HUES64 (cell line): Measurements from ENCODE around the gene CNTRL.

Source experiments
- H3K27ac ChIP-seq: 2 replicates; pipeline ENCODE4 v1.7.0; 2013; ENCODE audit warnings: low read depth, low read length, inconsistent platforms
- H3K27me3 ChIP-seq: 2 replicates; pipeline ENCODE4 v1.6.1; 2013; ENCODE audit warnings: mild to moderate bottlenecking, low read length; ENCODE audit not compliant: insufficient read depth
- H3K36me3 ChIP-seq: 2 replicates; pipeline ENCODE4 v1.6.1; 2013; ENCODE audit warnings: mild to moderate bottlenecking, low read length; ENCODE audit not compliant: insufficient read depth
- H3K4me1 ChIP-seq: 2 replicates; pipeline ENCODE4 v1.6.1; 2013; ENCODE audit warnings: mild to moderate bottlenecking, low read length, moderate library complexity; ENCODE audit not compliant: insufficient read depth
- H3K4me3 ChIP-seq: 2 replicates; pipeline ENCODE4 v1.5.1; 2013; ENCODE audit warnings: mild to moderate bottlenecking, low read length, moderate library complexity
- H3K9ac ChIP-seq: 2 replicates; pipeline ENCODE4 v1.6.1; 2013; ENCODE audit warnings: mild to moderate bottlenecking, low read depth, low read length
- H3K9me3 ChIP-seq: 2 replicates; pipeline ENCODE4 v1.6.1; 2013; ENCODE audit warnings: low read depth, low read length; ENCODE audit not compliant: insufficient read depth
- WGBS: fragments of 150-250, 120-280 bp; methylation state at CpG from one replicate; pipeline ENCODE4 v1.1.7; 2013; ENCODE audit warnings: missing lambda C conversion rate; 5-methylcytosine and 5-hydroxymethylcytosine counted together

Gene CNTRL

DNA sequence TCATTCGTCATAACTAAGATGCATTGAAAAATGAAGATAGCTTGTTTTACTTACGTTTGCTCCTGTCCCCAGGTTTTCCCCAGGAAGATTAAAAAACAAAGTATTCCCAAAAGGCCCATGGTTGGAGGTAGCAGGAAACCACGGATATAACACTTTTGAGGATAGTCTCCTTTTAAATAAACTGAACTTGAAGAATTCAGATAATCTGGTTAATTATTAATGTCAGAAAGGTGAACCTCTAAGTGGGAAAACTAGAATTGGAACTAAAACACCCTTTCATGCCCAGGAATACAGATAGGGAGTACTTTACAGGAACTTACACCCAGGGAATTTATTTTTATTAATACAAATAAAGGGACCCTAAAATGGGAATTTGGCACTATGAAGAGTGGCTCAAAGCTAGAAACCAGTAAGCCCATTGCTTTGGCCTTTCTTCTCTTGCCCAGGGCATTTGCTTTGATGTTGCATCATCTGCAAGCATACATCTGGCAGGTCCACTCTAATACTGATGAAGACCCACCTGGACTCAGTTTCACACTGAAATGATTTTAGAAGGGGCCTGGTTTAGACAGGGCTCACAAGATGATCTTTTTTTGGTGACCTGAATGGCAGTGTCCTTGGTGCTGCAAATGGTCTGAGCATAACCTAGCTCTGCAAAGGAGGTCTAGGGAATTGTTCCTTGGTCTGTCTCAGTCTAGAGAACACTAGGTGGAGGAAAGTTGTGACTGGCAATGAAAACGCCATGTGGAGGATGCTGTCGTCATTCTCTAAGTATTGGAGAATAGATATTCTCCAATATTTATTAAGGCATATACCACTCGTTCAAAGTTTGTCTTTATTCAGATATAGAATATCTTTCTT is 24.4 kb upstream of the CNTRL start, which contains the start of gene C5:
TSS of gene C5 (minus strand) at position 148 of the 861 bp plus-strand sequence. CDS start at position 119, 29 bp downstream.
- Histone ChIP-seq H3K4me1 (peaks cover 5% of the 10 kb centered on the region; the same call in 1 of the 2 replicates), H3K36me3 (no peaks in the 10 kb centered on the region), H3K9me3 (no peaks in the 10 kb centered on the region), H3K27me3 (no peaks in the 10 kb centered on the region), H3K9ac (no peak within 1 kb of the TSS), H3K4me3 (no peak within 1 kb of the TSS), H3K27ac (no peak within 1 kb of the TSS)
- WGBS, result 84% methylated on average over 5 of the region's 6 CpGs

DNA sequence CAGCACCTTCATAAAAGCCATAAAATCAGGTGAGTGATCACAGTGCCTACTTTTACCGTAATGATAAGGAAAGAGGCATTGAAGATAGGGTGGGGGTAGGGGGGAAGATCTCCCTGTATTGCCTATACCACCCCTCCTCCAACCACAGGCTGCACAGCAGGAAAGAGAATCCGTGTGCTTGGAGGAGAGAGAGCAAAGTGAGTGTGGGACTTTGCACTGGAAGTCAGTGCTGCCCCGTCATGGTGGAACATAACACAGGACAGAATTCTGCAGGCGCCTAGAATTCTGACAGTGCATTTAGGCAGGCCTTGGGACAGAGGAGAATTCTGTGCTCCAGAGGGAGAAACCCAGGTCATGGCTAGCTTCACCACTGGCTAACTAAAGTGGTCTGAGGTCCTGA is 21.2 kb upstream of the CNTRL start:
- Histone ChIP-seq H3K9me3 (no peaks in the 10 kb centered on the region), H3K4me1 (peaks cover 5% of the 10 kb centered on the region; the same call in 1 of the 2 replicates), H3K27me3 (no peaks in the 10 kb centered on the region), H3K36me3 (no peaks in the 10 kb centered on the region), H3K27ac (no peak overlapping the region), H3K9ac (no peak overlapping the region), H3K4me3 (no peak overlapping the region)
- 65% methylated on average over 3 of the region's 4 CpGs for WGBS

DNA sequence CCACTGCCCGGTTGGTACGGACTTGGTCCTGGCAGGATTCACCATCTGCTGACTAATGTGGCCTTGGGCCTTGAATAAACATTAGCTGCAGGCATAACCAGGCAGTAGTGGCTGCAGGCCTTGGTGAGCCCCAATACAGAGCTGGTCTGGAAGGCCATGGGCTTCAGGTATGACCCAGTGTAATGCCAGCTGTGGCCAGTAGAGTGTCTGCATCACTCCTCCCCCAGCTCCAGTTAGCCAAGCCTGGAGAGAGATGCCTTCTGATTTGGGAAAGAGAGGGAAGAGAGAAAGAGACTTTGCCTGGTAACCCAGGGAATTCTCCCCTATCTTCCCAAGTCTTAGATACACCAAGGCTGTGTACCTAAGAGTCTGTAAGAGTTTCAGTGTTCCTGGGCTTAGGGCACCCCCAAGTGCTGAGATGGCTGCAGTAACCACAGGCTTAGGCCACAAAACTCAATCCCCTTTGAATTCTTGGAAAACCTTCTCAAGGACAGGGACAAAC is 19.1 kb upstream of the CNTRL start:
- WGBS, result 85% methylated on average over 2 of the region's 2 CpGs
- Histone ChIP-seq H3K27me3 (no peaks in the 10 kb centered on the region), H3K4me1 (peaks cover 5% of the 10 kb centered on the region), H3K9ac (no peak overlapping the region), H3K4me3 (no peak overlapping the region), H3K36me3 (no peaks in the 10 kb centered on the region), H3K27ac (no peak overlapping the region), H3K9me3 (no peaks in the 10 kb centered on the region)

DNA sequence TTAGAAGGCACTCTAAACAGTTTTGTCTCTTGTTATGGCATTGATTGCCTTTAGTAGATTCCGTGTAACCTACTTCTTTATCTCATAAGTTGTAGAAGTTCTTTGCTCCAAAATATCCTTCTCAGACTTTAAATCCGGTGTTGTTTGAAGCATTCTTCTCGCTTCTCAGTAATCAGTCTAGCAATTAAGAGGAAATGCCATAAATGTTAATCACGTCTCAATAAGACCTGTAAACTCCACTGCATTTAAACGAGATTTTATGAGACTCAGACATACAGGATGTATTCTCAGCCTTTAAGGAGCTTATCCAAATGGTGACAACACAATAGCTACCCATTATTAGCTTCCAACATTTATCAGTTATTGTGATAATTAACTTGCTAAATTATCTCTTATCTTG is 16.9 kb upstream of the CNTRL start:
- 83% methylated on average over 5 of the region's 5 CpGs for WGBS
- peaks cover 5% of the 10 kb centered on the region for H3K4me1 ChIP-seq
- H3K9me3 ChIP-seq, result no peaks in the 10 kb centered on the region
- H3K27me3 ChIP-seq, result peaks cover 7% of the 10 kb centered on the region
- H3K36me3 ChIP-seq, result no peaks in the 10 kb centered on the region
- H3K4me3 ChIP-seq, result no peak overlapping the region
- H3K27ac ChIP-seq, result no peak overlapping the region
- no peak overlapping the region for H3K9ac ChIP-seq

DNA sequence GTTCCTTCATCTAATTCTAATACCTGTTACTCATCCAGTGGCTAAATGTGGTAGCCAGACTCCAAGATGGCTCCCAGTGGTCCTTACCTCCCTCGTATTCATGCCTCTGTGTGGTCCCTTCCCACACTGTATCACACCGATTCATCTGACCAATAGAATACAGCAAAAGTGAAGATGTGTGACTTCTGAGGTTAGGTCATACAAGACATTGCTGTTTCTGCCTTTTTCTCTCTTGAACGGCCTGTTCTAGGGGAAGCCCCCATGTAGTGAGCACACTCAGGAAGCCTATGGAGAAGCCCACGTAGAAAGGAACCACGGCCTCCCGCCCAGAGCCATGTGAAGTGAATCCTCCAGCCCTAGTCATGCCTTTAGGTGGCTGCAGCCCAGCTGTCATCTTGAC is 15.2 kb upstream of the CNTRL start:
- WGBS, result 96% methylated on average over 6 of the region's 6 CpGs

DNA sequence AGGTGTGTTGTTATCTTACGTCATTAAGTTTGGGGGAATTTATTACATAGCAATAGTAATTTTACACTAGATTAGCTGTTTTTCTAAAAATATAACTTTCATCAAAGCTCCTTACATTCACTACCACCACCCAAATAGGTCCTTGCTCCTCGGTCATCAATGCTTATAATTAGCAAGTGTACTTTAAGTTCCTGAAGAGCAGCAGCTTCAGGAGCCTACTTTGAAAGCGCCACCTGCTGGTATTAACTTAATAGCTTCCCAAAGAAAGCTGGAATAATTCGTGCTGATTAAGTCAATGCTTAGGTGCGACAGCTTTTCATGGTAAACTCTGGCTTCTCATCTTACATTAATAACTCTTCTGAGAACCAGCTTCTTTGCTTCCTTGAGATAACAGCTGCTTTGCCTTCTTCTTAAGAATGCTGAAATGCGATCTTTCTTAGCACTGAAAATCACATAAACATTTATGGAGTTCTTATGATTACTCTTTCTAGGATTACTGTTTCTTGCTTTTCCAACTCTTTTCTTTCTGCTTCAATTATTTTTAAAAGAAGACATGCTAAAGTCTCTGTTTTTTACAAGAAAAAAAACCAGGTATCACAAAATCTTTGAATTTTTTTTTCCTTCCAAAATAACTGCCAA is 14.6 kb upstream of the CNTRL start:
- no peak overlapping the region for H3K4me3 ChIP-seq
- H3K4me1 ChIP-seq, result no peaks in the 10 kb centered on the region; the same call in 1 of the 2 replicates
- WGBS, result 27% methylated on average over 5 of the region's 6 CpGs
- H3K27ac ChIP-seq, result no peak overlapping the region
- no peak overlapping the region for H3K9ac ChIP-seq
- H3K9me3 ChIP-seq, result no peaks in the 10 kb centered on the region
- H3K36me3 ChIP-seq, result no peaks in the 10 kb centered on the region
- peaks cover 10% of the 10 kb centered on the region for H3K27me3 ChIP-seq

More for the DNA sequence above, 15.2 kb upstream of the CNTRL start:
- H3K27me3 ChIP-seq, result peaks cover 10% of the 10 kb centered on the region
- no peaks in the 10 kb centered on the region for H3K9me3 ChIP-seq
- H3K4me1 ChIP-seq, result no peaks in the 10 kb centered on the region; the same call in 1 of the 2 replicates
- no peak overlapping the region for H3K27ac ChIP-seq
- no peak overlapping the region for H3K9ac ChIP-seq
- no peaks in the 10 kb centered on the region for H3K36me3 ChIP-seq
- no peak overlapping the region for H3K4me3 ChIP-seq

DNA sequence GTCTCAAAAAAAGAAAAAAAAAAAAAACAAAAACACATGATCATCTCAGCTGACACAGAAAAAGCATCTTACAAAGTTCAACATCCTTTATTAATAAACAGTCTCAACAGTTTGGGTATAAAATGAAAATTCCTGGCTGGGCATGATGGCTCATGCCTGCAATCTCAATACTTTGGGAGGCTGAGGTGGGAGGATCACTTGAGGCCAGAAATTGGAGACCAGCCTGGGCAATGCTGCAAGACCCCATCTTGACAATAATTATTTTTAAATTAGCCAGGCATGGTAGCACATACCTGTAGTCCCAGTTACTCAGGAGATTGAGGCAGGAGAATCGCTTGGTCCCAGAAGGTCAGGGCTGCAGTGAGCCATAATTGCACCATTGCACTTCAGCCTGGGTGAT is 7.9 kb upstream of the CNTRL start:
- Histone ChIP-seq H3K9ac (no peak overlapping the region), H3K9me3 (0 out of 2 replicates have a peak, but pooled peaks cover 5% of the 10 kb centered on the region), H3K36me3 (no peaks in the 10 kb centered on the region), H3K4me3 (no peak overlapping the region), H3K4me1 (no peaks in the 10 kb centered on the region), H3K27ac (no peak overlapping the region), H3K27me3 (peaks cover 49% of the 10 kb centered on the region)
- whole genome bisulfite sequencing, result 98% methylated on average over 1 of the region's 1 CpG

DNA sequence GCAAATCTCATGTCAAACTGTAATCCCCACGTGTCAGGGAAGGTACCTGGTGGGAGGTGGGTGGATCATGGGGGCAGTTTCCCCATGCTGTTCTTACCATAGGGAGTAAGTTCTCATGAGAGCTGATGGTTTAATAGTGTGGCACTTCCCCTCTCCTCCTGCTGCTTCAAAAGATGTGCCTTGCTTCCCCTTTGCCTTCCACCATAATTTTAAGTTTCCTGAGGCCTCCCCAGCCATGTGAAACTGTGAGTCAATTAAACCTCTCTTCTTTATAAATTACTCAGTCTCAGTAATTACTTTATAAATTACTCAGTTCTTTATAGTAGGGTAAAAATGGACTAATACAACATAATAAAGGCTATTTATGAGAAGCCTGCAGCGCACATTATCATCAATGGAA is 7.1 kb upstream of the CNTRL start:
- 0 out of 2 replicates have a peak, but pooled peaks cover 5% of the 10 kb centered on the region for H3K9me3 ChIP-seq
- H3K4me3 ChIP-seq, result no peak overlapping the region
- no peak overlapping the region for H3K9ac ChIP-seq
- WGBS, result 63% methylated on average over 2 of the region's 2 CpGs
- no peak overlapping the region for H3K27ac ChIP-seq
- peaks cover 51% of the 10 kb centered on the region for H3K27me3 ChIP-seq
- H3K36me3 ChIP-seq, result no peaks in the 10 kb centered on the region
- H3K4me1 ChIP-seq, result no peaks in the 10 kb centered on the region

DNA sequence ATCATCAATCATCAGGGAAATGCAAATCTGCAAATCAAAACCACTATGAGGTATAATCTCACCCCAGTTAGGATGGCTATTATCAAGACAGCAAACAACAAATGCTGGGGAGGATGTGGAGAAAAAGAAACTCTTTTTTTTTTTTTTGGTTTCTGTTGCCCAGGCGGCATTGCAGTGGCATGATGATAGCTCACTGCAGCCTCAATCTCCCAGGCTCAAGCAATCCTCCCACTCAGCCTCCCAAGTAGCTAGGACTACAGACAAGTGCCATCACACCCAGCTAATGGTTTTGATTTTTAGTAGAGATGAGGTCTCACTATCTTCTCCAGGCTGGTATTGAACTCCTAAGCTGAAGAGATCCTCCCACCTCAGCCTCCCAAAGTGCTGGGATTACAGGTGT is 5.4 kb upstream of the CNTRL start:
- Histone ChIP-seq H3K9me3 (0 out of 2 replicates have a peak, but pooled peaks cover 5% of the 10 kb centered on the region), H3K27ac (no peak overlapping the region), H3K9ac (no peak overlapping the region), H3K36me3 (no peaks in the 10 kb centered on the region), H3K4me1 (no peaks in the 10 kb centered on the region), H3K27me3 (peaks cover 64% of the 10 kb centered on the region), H3K4me3 (no peak overlapping the region)
- WGBS, result 100% methylated on average over 1 of the region's 1 CpG

DNA sequence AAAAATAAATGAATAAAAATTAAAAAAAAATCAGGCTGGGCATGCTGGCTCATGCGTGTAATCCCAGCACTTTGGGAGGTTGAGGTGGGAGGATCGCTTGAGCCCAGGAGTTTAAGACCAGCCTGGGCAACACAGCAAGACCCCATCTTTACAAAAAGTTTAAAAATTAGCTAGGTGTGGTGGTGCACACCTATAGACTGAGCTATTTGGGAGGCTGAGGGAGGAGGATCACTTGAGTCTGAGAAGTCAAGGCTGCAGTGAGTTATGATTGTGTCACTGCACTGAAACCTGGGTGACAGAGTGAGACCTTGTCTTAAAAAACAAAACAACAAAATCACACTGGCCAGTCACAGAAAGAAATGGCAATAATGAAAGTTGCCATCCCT is 3.4 kb upstream of the CNTRL start:
- 91% methylated on average over 2 of the region's 2 CpGs for WGBS
- no peak overlapping the region for H3K4me3 ChIP-seq
- 0 out of 2 replicates have a peak, but pooled peaks cover 5% of the 10 kb centered on the region for H3K9me3 ChIP-seq
- peaks cover 75% of the 10 kb centered on the region for H3K27me3 ChIP-seq
- H3K9ac ChIP-seq, result no peak overlapping the region
- H3K36me3 ChIP-seq, result no peaks in the 10 kb centered on the region
- H3K4me1 ChIP-seq, result no peaks in the 10 kb centered on the region
- H3K27ac ChIP-seq, result no peak overlapping the region

DNA sequence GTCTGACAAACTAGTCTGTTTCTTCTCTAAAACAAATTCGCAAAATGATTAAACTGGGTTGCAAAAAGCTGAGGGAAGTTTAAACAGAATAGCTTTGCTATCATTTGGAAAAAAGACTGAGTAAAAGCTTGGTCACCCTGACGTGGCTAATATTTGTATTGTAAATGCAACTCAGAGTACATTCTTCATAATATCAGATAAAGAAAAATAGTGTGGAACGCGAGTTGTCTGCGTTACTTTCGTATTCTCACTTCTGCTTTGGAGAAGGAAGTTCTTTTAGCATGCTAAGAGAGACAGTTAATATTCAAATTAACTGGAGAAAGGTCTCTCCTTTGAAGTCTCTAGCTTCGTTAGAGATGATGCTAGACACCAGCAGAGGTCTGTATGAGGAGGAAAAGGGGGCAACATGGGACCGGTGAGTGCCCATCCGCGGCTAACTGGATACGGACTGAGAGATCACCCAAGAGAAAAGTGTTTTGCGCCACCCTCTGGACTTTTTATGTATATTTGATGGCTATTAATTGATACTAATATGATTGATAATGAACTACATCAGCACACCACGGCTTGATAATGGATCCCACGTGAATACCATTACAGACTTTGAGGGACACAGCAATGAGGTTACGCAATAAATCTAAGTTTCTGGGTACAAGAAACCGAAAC is 2.9 kb upstream of the CNTRL start:
- H3K9me3 ChIP-seq, result 0 out of 2 replicates have a peak, but pooled peaks cover 5% of the 10 kb centered on the region
- no peaks in the 10 kb centered on the region for H3K36me3 ChIP-seq
- 31% methylated on average over 15 of the region's 16 CpGs for WGBS
- no peak overlapping the region for H3K27ac ChIP-seq
- no peaks in the 10 kb centered on the region for H3K4me1 ChIP-seq
- peaks cover 80% of the 10 kb centered on the region for H3K27me3 ChIP-seq
- H3K9ac ChIP-seq, result no peak overlapping the region
- H3K4me3 ChIP-seq, result no peak overlapping the region
